SK-N-SH (cell line): ENCODE data around the gene CSNK1D. TPM values are rescaled to one million over a fixed set of nuclear protein-coding genes. Genes with fewer than 3 reads are reported as not detected.

Experiments used
- CTCF ChIA-PET: fragments of 300-600, 350-600 bp; formaldehyde crosslinking; extraction: SDS; loops from one replicate; lab custom pipeline; 2021; lab: Yijun Ruan, JAX
- POLR2A ChIA-PET: fragments of 350-600 bp; sonication (Branson Sonifier 250); formaldehyde crosslinking; extraction: SDS; loops from one replicate; lab custom pipeline; 2020; ENCODE audit warnings: antibody characterized with exemption, inconsistent platforms; lab: Yijun Ruan, JAX
- DNase-seq: peaks from one replicate; pipeline ENCODE4 v3.0.0; 2012
- H2AFZ ChIP-seq: fragments of 200-600 bp; sonication (generic); 2 replicates; pipeline ENCODE4 v1.8.1; 2016; ENCODE audit warnings: antibody characterized with exemption, mild to moderate bottlenecking, low read depth
- H3F3A ChIP-seq: fragments of 200-600 bp; sonication (generic); replicated peaks from 2 replicates; pipeline ENCODE3; 2016; ENCODE audit warnings: antibody characterized with exemption, mild to moderate bottlenecking; ENCODE audit not compliant: insufficient read depth
- H3K27ac ChIP-seq, 2 experiments: fragments of 200-500 bp in 1 of 2; fragments of 200-600 bp in 1 of 2; sonication (Bioruptor generic) in 1 of 2; sonication (generic), shearing (Covaris generic) in 1 of 2; 2 replicates each; pipeline versions ENCODE4 v1.5.1 to v1.6.1; 2014 to 2016; ENCODE audit warnings: low read depth in 2 of 2, inconsistent platforms in 1 of 2, low read length in 1 of 2, mild to moderate bottlenecking in 1 of 2, mixed read lengths in 1 of 2
- H3K27me3 ChIP-seq: fragments of 200-600 bp; sonication (generic), shearing (Covaris generic); 2 replicates; pipeline ENCODE4 v1.6.1; 2016; ENCODE audit warnings: mixed run types; ENCODE audit not compliant: insufficient read depth
- H3K36me3 ChIP-seq, 2 experiments: fragments of 200-500 bp in 1 of 2; fragments of 200-600 bp in 1 of 2; sonication (Bioruptor generic) in 1 of 2; sonication (generic) in 1 of 2; replicated peaks in 1 of 2; 2 replicates each; pipeline versions ENCODE3 to v1.5.1; 2014 to 2016; ENCODE audit warnings: low read length in 1 of 2, mild to moderate bottlenecking in 1 of 2; ENCODE audit not compliant: insufficient read depth in 2 of 2, control insufficient read depth in 1 of 2
- H3K4me1 ChIP-seq, 2 experiments: fragments of 200-500 bp in 1 of 2; fragments of 200-600 bp in 1 of 2; sonication (Bioruptor generic) in 1 of 2; sonication (generic), shearing (Covaris generic) in 1 of 2; 2 replicates each; pipeline versions ENCODE4 v1.5.1 to v1.6.1; 2014 to 2016; ENCODE audit warnings: low read depth in 1 of 2, low read length in 1 of 2, mixed run types in 1 of 2; ENCODE audit not compliant: insufficient read depth in 2 of 2, control insufficient read depth in 1 of 2
- H3K4me2 ChIP-seq: fragments of 200-600 bp; sonication (generic), shearing (Covaris generic); 2 replicates; pipeline ENCODE4 v1.6.1; 2017; ENCODE audit warnings: mixed run types
- H3K4me3 ChIP-seq, 2 experiments: fragments of 200-500 bp in 1 of 2; fragments of 200-600 bp in 1 of 2; sonication (Bioruptor generic) in 1 of 2; sonication (generic), shearing (Covaris generic) in 1 of 2; 2 replicates each; pipeline versions ENCODE4 v1.5.1 to v1.8.1; 2014 to 2016; ENCODE audit warnings: low read depth in 2 of 2, inconsistent platforms in 1 of 2, low read length in 1 of 2, mild to moderate bottlenecking in 1 of 2, mixed read lengths in 1 of 2, moderate library complexity in 1 of 2
- H3K79me2 ChIP-seq: fragments of 200-600 bp; sonication (generic); 2 replicates; pipeline ENCODE4 v1.8.1; 2017; ENCODE audit warnings: mild to moderate bottlenecking; ENCODE audit not compliant: insufficient read depth
- H3K9ac ChIP-seq: fragments of 200-600 bp; sonication (generic); 2 replicates; pipeline ENCODE4 v1.6.1; 2017; ENCODE audit warnings: mixed run types
- H3K9me2 ChIP-seq: fragments of 200-600 bp; sonication (generic); 2 replicates; pipeline ENCODE4 v1.6.1; 2017; ENCODE audit warnings: mixed run types
- H3K9me3 ChIP-seq: fragments of 200-600 bp; sonication (generic); 2 replicates; pipeline ENCODE4 v1.6.1; 2017; ENCODE audit warnings: mixed run types, mild to moderate bottlenecking, moderate library complexity
- H4K20me1 ChIP-seq: fragments of 200-600 bp; sonication (generic); 2 replicates; pipeline ENCODE4 v1.6.1; 2017; ENCODE audit warnings: mild to moderate bottlenecking, mixed run types; ENCODE audit not compliant: insufficient read depth
- CHD2 ChIP-seq: fragments of 150-350 bp; IDR thresholded peaks from 2 replicates; pipeline ENCODE4 v1.6.1; 2018; ENCODE audit warnings: low read length; ENCODE audit not compliant: partially characterized antibody
- ELF1 ChIP-seq: IDR thresholded peaks from 2 replicates; pipeline ENCODE4 v1.4.0; 2012
- FOSL2 ChIP-seq: IDR thresholded peaks from 2 replicates; pipeline ENCODE4 v1.4.0; 2012; ENCODE audit warnings: low read depth, mild to moderate bottlenecking, moderate library complexity, borderline replicate concordance
- GABPA ChIP-seq: IDR thresholded peaks from 2 replicates; pipeline ENCODE4 v1.4.0; 2012; ENCODE audit warnings: low read depth, mild to moderate bottlenecking
- GATA2 ChIP-seq: sonication (generic); formaldehyde crosslinking; IDR thresholded peaks from 2 replicates; pipeline ENCODE4 v1.5.0; 2020; ENCODE audit warnings: mild to moderate bottlenecking, missing genetic modification reagents
- JUND ChIP-seq: IDR thresholded peaks from 2 replicates; pipeline ENCODE4 v1.4.0; 2012
- MEF2A ChIP-seq: IDR thresholded peaks from 2 replicates; pipeline ENCODE4 v1.4.0; 2012; ENCODE audit warnings: low read depth, borderline replicate concordance
- NFIC ChIP-seq: IDR thresholded peaks from 2 replicates; pipeline ENCODE4 v1.4.0; 2012; ENCODE audit warnings: borderline replicate concordance
- POLR2AphosphoS5 ChIP-seq: IDR thresholded peaks from 2 replicates; pipeline ENCODE4 v1.6.1; 2012; ENCODE audit warnings: low read depth, low read length
- RAD21 ChIP-seq: IDR thresholded peaks from 2 replicates; pipeline ENCODE4 v1.6.1; 2012; ENCODE audit warnings: mild to moderate bottlenecking, low read length
- SIN3A ChIP-seq: IDR thresholded peaks from 2 replicates; pipeline ENCODE4 v1.6.1; 2012; ENCODE audit warnings: low read depth, mild to moderate bottlenecking, low read length, moderate library complexity, borderline replicate concordance
- TAF1 ChIP-seq: IDR thresholded peaks from 2 replicates; pipeline ENCODE4 v1.6.1; 2012; ENCODE audit warnings: low read depth, mild to moderate bottlenecking, low read length, moderate library complexity, borderline replicate concordance
- TCF12 ChIP-seq: IDR thresholded peaks from 2 replicates; pipeline ENCODE4 v1.4.0; 2012
- TEAD4 ChIP-seq: IDR thresholded peaks from 2 replicates; pipeline ENCODE4 v1.4.0; 2012; ENCODE audit warnings: mild to moderate bottlenecking, borderline replicate concordance; ENCODE audit not compliant: insufficient read depth
- YY1 ChIP-seq: IDR thresholded peaks from 2 replicates; pipeline ENCODE4 v1.4.0; 2012; ENCODE audit warnings: low read depth, mild to moderate bottlenecking
- WGBS: methylation state at CpG from one replicate; pipeline ENCODE4 v1.1.6; 2017; ENCODE audit warnings: low lambda C conversion rate; 5-methylcytosine and 5-hydroxymethylcytosine counted together
- polyA plus RNA-seq, 3 experiments: library from polyadenylated mRNA; depleted of rRNA; stranded (reverse); fragments of >200 nt; gene quantifications; 2 replicates each; pipeline ENCODE4 v1.2.3, GENCODE V29; 2012
- TF ChIP-seq, protein P1 (sequence below): fragments of 150-350 bp; IDR thresholded peaks from 2 replicates; pipeline ENCODE4 v1.6.1; 2017; ENCODE audit warnings: antibody characterized with exemption, low read length, low read depth, borderline replicate concordance
- TF ChIP-seq, protein P2 (sequence below): IDR thresholded peaks from 2 replicates; pipeline ENCODE4 v1.4.0; 2012; ENCODE audit warnings: low read depth, borderline replicate concordance
- TF ChIP-seq, protein P3 (sequence below): fragments of 200-600 bp; sonication (generic); IDR thresholded peaks from 2 replicates; pipeline ENCODE4 v1.6.1; 2017; ENCODE audit warnings: antibody characterized with exemption, mild to moderate bottlenecking, moderate library complexity
- TF ChIP-seq, protein P4 (sequence below): IDR thresholded peaks from 2 replicates; pipeline ENCODE4; 2012

Gene CSNK1D
- polyA plus RNA-seq, 1 of the 3 experiments (the other 2 are of a cell fraction) = 216 TPM

DNA sequence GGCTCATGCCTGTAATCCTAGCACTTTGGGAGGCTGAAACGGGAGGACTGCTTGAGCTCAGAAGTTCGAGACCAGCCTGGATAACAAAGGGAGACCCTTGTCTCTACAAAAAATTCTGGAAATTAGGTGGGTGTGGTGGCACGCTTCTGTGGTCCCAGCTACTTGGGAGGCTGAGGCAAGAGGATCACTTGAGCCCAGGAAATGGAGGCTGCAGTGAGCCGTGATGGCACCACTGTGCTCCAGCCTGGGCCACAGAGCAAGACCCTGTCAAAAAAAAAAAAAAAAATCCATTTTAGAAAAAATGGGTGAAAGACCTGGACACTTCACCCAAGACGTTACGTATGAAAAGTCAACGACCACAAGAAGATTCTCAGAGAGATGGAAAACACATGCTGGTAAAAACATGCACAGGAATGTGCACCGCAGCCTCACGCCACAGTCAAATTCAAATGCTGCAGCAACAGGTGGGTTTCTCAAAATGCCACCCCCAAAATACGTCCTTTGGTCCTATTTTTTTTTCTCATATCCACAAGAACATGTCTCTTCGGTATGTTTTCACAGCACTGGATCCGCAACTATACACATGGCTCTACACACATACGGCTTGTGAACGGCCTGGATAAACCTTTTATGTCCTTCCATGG is 17.1 kb downstream of the CSNK1D start:
- POLR2A ChIA-PET = no interaction called here
- Histone ChIP-seq H3K9ac (no peak overlapping the region), H4K20me1 (peaks cover 84% of the 10 kb centered on the region), H3F3A (peaks cover 28% of the 10 kb centered on the region), H3K4me1 (no peaks in the 10 kb centered on the region; a peak in 1 of 4 replicates), H3K27ac (no peak overlapping the region), H3K9me2 (no peaks in the 10 kb centered on the region), H3K4me3 (no peak overlapping the region), H3K27me3 (no peaks in the 10 kb centered on the region), H3K36me3 (peaks cover 78 to 87% of the 10 kb centered on the region in 2 experiments), H2AFZ (no peak overlapping the region), H3K4me2 (no peak overlapping the region), H3K9me3 (no peaks in the 10 kb centered on the region), H3K79me2 (peaks cover 85% of the 10 kb centered on the region)
- TF ChIP-seq GABPA (no peak), MEF2A (no peak), RAD21 (no peak), POLR2AphosphoS5 (no peak), TCF12 (no peak), ELF1 (no peak), TEAD4 (no peak), NFIC (no peak), JUND (no peak)
- TF ChIP-seq, protein P1, sequence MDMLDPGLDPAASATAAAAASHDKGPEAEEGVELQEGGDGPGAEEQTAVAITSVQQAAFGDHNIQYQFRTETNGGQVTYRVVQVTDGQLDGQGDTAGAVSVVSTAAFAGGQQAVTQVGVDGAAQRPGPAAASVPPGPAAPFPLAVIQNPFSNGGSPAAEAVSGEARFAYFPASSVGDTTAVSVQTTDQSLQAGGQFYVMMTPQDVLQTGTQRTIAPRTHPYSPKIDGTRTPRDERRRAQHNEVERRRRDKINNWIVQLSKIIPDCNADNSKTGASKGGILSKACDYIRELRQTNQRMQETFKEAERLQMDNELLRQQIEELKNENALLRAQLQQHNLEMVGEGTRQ = no peak
- TF ChIP-seq, protein P2, sequence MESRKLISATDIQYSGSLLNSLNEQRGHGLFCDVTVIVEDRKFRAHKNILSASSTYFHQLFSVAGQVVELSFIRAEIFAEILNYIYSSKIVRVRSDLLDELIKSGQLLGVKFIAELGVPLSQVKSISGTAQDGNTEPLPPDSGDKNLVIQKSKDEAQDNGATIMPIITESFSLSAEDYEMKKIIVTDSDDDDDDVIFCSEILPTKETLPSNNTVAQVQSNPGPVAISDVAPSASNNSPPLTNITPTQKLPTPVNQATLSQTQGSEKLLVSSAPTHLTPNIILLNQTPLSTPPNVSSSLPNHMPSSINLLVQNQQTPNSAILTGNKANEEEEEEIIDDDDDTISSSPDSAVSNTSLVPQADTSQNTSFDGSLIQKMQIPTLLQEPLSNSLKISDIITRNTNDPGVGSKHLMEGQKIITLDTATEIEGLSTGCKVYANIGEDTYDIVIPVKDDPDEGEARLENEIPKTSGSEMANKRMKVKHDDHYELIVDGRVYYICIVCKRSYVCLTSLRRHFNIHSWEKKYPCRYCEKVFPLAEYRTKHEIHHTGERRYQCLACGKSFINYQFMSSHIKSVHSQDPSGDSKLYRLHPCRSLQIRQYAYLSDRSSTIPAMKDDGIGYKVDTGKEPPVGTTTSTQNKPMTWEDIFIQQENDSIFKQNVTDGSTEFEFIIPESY = no peak
- TF ChIP-seq, protein P3, sequence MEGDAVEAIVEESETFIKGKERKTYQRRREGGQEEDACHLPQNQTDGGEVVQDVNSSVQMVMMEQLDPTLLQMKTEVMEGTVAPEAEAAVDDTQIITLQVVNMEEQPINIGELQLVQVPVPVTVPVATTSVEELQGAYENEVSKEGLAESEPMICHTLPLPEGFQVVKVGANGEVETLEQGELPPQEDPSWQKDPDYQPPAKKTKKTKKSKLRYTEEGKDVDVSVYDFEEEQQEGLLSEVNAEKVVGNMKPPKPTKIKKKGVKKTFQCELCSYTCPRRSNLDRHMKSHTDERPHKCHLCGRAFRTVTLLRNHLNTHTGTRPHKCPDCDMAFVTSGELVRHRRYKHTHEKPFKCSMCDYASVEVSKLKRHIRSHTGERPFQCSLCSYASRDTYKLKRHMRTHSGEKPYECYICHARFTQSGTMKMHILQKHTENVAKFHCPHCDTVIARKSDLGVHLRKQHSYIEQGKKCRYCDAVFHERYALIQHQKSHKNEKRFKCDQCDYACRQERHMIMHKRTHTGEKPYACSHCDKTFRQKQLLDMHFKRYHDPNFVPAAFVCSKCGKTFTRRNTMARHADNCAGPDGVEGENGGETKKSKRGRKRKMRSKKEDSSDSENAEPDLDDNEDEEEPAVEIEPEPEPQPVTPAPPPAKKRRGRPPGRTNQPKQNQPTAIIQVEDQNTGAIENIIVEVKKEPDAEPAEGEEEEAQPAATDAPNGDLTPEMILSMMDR = no peak
- no peak for DNase-seq
- CTCF ChIA-PET = interaction anchor here (1.0 to 2.2 kb wide), 7 partner anchors 15 to 57 kb away, joined by 3 to 7 read pairs (median 3); no protein-coding TSS in a partner anchor
- 95% methylated on average over 14 of the region's 14 CpGs for WGBS

DNA sequence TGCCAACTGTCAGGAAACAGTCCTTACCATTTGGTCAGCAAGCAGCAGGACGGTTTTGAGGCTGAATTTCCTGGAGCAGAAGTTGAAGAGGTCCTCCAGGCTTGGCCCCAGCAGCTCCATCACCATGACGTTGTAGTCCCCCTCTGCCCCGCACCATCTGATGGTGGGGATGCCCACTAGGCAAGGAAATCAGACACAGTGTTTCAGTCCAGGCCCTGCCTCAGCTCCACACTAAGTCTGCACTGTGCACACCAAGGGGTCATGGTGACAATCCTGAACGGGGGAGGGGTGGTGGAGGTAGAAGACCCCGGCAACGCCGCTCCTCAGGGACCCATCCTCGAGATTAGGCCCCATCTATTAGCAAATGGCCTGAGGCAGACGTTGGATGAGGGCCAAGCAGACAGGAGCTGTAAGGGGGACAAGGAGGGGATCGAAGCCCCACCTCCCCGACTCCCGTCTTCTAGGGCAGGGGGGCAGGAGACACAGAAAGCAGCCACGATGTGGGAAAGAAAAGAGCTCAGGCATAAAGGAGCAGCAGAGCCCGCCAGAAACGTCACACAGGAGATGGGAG is 18.0 kb downstream of the CSNK1D start:
- ChIA-PET CTCF (interaction anchor here (0.8 to 2.2 kb wide), 9 partner anchors 9 to 170 kb away, joined by 3 to 7 read pairs (median 3); no protein-coding TSS in a partner anchor), POLR2A (interaction anchor here (0.9 kb wide), 1 partner anchor 8 kb away, joined by 5 read pairs; no protein-coding TSS in a partner anchor)
- 91% methylated on average over 15 of the region's 15 CpGs for WGBS
- H3K4me3 ChIP-seq = no peak overlapping the region; a peak in 1 of 4 replicates
- peaks cover 85% of the 10 kb centered on the region for H3K79me2 ChIP-seq
- H3K9ac ChIP-seq = no peak overlapping the region
- no peaks in the 10 kb centered on the region for H3K9me2 ChIP-seq
- H3K4me1 ChIP-seq = no peaks in the 10 kb centered on the region; a peak in 1 of 4 replicates
- H4K20me1 ChIP-seq = peaks cover 84% of the 10 kb centered on the region
- peaks cover 21% of the 10 kb centered on the region for H3F3A ChIP-seq
- H3K36me3 ChIP-seq = peaks cover 78 to 87% of the 10 kb centered on the region in 2 experiments
- H3K27ac ChIP-seq = no peak overlapping the region
- H2AFZ ChIP-seq = no peak overlapping the region
- H3K27me3 ChIP-seq = no peaks in the 10 kb centered on the region
- no peak for DNase-seq
- H3K4me2 ChIP-seq = no peak overlapping the region
- H3K9me3 ChIP-seq = no peaks in the 10 kb centered on the region
- no peak for TF ChIP-seq MEF2A
- no peak for TF ChIP-seq CHD2
- TF ChIP-seq FOSL2 = no peak
- no peak for TF ChIP-seq SIN3A
- no peak for TF ChIP-seq JUND
- TF ChIP-seq GATA2 (CRISPR knock-in tag) = no peak
- TF ChIP-seq NFIC = no peak
- no peak for TF ChIP-seq YY1
- TF ChIP-seq TAF1 = no peak
- no peak for TF ChIP-seq TEAD4
- TF ChIP-seq, protein P4, sequence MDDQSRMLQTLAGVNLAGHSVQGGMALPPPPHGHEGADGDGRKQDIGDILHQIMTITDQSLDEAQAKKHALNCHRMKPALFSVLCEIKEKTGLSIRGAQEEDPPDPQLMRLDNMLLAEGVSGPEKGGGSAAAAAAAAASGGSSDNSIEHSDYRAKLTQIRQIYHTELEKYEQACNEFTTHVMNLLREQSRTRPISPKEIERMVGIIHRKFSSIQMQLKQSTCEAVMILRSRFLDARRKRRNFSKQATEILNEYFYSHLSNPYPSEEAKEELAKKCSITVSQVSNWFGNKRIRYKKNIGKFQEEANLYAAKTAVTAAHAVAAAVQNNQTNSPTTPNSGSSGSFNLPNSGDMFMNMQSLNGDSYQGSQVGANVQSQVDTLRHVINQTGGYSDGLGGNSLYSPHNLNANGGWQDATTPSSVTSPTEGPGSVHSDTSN = no peak
- TF ChIP-seq, all 33 proteins: peak for 0
